ENCODE measurements around the gene NPHS1. TPM values are rescaled to one million over a fixed set of nuclear protein-coding genes. Genes with fewer than 3 reads are reported as not detected.

The NPHS1 gene
- total RNA-seq, 4 donors from 2014 or later, result not detected

DNA sequence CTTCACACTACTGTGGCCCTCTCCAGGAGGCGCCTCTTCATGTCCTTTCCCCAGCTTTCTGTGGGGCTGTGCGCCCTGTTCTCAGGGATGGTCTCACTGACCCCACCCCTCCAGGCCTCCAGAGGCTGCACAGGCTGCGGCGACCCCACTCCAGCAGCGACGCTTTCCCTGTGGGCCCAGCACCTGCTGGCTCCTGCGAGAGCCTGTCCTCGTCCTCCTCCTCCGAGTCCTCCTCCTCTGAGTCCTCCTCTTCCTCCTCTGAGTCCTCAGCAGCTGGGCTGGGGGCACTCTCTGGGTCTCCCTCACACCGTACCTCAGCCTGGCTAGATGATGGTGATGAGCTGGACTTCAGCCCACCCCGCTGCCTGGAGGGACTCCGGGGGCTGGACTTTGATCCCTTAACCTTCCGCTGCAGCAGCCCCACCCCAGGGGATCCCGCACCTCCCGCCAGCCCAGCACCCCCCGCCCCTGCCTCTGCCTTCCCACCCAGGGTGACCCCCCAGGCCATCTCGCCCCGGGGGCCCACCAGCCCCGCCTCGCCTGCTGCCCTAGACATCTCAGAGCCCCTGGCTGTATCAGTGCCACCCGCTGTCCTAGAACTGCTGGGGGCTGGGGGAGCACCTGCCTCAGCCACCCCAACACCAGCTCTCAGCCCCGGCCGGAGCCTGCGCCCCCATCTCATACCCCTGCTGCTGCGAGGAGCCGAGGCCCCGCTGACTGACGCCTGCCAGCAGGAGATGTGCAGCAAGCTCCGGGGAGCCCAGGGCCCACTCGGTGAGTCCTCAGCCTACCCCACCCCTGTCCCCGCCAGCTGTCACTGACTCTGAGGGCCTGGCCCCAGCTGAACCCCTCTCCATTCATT is 65.8 kb downstream of the NPHS1 start:
- no peak for TF ChIP-seq CTCF (IDR thresholded peaks at IDR 0.05; ENCODE audit: low read depth)

DNA sequence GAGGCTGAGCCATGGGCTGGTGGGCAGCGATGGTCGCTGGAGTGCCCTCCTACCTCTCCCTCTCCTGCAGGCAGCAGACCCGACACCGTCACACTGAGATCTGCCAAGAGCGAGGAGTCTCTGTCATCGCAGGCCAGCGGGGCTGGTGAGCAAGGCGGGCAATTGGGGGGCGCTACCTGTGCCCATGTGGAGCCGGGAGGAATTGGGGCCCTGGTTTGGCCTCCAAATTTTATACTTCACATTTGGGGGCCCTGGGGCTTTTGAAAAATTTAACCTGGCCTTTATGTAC is 67.0 kb downstream of the NPHS1 start:
- TF ChIP-seq CTCF (IDR thresholded peaks at IDR 0.05; ENCODE audit: low read depth), result no peak

GRCh38 chr19:35784503-35785338 is 67.6 kb downstream of the NPHS1 start:
- TF ChIP-seq CTCF (IDR thresholded peaks at IDR 0.05; ENCODE audit: low read depth), result no peak

DNA sequence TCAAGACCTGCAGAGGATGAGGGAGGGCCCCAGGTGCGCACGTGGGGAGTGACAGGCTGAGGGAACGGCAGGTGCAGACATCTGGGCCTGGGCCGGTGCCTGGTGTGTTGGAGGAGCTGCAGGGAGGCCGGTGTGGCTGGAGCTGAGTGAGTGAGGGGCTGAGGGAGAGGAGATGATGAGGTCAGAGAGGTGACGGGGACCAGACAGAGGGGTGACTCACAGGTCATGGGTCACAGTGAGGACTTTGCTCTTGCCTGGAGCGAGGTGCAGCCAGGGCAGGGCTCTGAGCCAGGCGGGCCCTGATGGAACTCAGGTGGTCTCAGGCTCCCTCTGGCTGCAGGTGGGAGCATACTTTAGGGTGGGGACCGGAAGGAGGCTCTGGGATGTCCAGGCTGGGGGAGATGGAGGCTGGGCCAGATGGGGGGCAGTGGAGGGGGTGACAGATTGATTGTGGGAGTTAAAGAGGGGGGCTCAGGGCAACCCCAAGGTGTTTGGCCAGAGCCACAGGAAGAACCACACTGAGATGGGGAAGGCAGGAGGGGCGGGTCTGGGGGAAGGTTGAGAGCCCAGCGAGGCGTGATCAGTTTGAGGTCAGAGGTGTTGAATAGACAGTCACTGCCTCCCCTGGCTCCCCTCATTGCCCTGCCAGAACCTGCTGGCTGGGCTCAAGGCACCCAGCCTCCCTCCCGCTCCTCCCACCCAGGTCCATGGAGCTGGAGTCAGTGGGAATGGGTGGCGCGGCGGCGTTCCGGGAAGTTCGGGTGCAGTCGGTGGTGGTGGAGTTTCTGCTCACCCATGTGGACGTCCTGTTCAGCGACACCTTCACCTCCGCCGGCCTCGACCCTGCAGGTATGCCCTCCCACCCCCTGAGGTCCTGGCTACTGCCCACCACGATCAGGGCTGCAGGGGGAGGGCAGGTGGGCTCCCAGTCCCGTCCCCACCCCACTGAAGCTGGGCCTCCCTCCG is 68.6 kb downstream of the NPHS1 start:
- no peak for TF ChIP-seq CTCF (IDR thresholded peaks at IDR 0.05; ENCODE audit: low read depth)

DNA sequence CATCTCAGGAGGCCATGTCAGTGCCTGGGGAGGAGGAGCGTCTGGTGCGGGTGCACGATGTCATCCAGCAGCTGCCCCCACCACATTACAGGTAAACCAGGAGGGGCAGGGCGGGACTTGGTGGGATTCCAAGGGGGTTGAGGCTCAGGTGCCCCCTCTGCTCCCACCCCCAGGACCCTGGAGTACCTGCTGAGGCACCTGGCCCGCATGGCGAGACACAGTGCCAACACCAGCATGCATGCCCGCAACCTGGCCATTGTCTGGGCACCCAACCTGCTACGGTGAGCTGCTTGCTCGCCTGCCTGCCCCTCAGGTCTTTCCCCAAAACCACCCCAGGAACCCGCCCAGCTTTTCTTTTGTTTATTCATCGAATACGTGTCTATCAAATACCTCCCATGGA is 69.7 kb downstream of the NPHS1 start:
- no peak for TF ChIP-seq CTCF (IDR thresholded peaks at IDR 0.05; ENCODE audit: low read depth)

DNA sequence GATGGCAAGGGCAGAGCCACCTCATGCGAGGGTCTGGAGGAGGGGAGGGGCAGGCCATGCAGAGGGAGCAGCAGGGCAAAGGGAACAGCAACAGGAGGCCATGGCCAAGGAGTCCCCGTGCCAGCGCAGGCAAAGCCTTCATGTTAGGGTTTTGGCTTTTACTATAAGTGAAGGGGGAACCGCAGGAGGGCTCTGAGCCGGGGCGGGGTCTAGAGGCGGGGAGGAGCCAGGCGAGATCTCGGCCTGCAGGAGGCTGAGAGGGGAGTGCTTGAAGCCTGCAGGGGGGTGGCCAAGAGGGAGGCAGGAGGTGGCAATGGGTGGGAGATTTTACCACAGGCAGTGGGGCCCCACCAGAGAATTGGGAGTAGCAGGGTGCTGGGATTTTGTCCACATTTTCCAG is 70.7 kb downstream of the NPHS1 start:
- no peak for TF ChIP-seq CTCF (IDR thresholded peaks at IDR 0.05; ENCODE audit: low read depth)

Data from subcutaneous adipose tissue (tissue), 4 donors.